ENCODE results near the gene HSD17B2. TPM values are rescaled to one million over a fixed set of nuclear protein-coding genes. Genes with fewer than 3 reads are reported as not detected.

HSD17B2 gene
- total RNA-seq, 1 experiment from 2014 or later, result not detected

DNA sequence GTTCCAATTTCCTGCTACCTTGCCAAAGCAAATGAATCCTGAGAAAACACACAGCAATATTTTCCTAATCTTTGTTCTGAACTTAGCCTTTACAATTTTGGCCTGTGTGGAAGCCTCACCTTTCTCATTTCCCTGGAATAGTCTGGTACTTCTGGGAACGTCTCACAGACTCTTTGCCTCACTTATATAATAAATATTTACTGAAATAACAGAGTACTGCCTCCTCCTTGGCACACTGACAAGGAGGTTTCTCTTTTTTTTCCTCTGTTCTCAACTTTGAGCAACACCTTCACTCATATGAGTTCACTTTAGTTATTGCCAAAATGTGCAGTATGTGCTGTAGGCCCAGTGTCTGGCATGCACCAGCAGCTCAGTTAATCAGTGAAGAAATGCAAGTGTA, 37.3 kb downstream of the HSD17B2 start:
- Histone ChIP-seq H3K9me2 (ENCODE audit: insufficient read depth) (no peaks in the 10 kb centered on the region), H4K20me1 (ENCODE audit: insufficient read depth) (no peaks in the 10 kb centered on the region), H3K4me1 (ENCODE audit: control insufficient read depth in 1 of 2, insufficient read depth in 2 of 2, low read length in 2 of 2) (peaks cover 0 to 6% of the 10 kb centered on the region in 2 experiments; a peak in 1 of 4 replicates), H2AFZ (ENCODE audit: low read depth, low read length, poor library complexity, severe bottlenecking) (no peak overlapping the region), H3K79me2 (ENCODE audit: insufficient read depth, low read length) (no peaks in the 10 kb centered on the region), H3K9ac (ENCODE audit: low read length) (no peak overlapping the region), H3K27ac (ENCODE audit: low read depth, low read length) (no peak overlapping the region), H3K36me3 (ENCODE audit: control insufficient read depth in 1 of 2, insufficient read depth in 2 of 2, low read length in 2 of 2) (no peaks in the 10 kb centered on the region), H3K9me3 (ENCODE audit: control insufficient read depth in 1 of 2, insufficient read depth in 1 of 2, low read depth in 1 of 2, low read length in 2 of 2) (no peaks in the 10 kb centered on the region; a peak in 1 of 4 replicates), H3K4me2 (ENCODE audit: low read length) (no peak overlapping the region), H3K27me3 (ENCODE audit: insufficient read depth, low read length) (peaks cover 40% of the 10 kb centered on the region; the same call in 1 of the 2 replicates), H3K4me3 (replicated peaks in 1 of 2; ENCODE audit: low read depth in 1 of 2, low read length in 2 of 2) (no peak overlapping the region)
- ChIA-PET CTCF (interaction anchor here (2.1 kb wide), 1 partner anchor 11 kb away, joined by 6 read pairs; no protein-coding TSS in a partner anchor), RAD21 (ENCODE audit: low non-redundant PET in 1 of 2, low total read pairs in 2 of 2, uncharacterized antibody in 2 of 2, unreplicated experiment in 2 of 2) (no interaction called here), POLR2A (no interaction called here)
- DNase-seq (ENCODE audit: low read depth, low spot score), result no peak
- intact Hi-C loops (cut with micrococcal nuclease), result no loop called here
- no peak for TF ChIP-seq SRF (IDR thresholded peaks at IDR 0.05; ENCODE audit: low read depth)
- no peak for TF ChIP-seq ZBTB33 (IDR thresholded peaks at IDR 0.05; ENCODE audit: extremely low read depth, insufficient replicate concordance, low read length)
- no peak for TF ChIP-seq SIN3A (IDR thresholded peaks at IDR 0.05; ENCODE audit: low read depth)
- no peak for TF ChIP-seq POLR2AphosphoS5 (IDR thresholded peaks at IDR 0.05; ENCODE audit: low read depth, low read length)
- TF ChIP-seq CBX3 (IDR thresholded peaks at IDR 0.05; ENCODE audit: low read depth), result no peak
- TF ChIP-seq ZFX (IDR thresholded peaks at IDR 0.05), result no peak
- TF ChIP-seq CEBPB (IDR thresholded peaks at IDR 0.05; ENCODE audit: low read depth), result no peak
- no peak for TF ChIP-seq EZH2 (IDR thresholded peaks at IDR 0.05)
- TF ChIP-seq, protein P1, sequence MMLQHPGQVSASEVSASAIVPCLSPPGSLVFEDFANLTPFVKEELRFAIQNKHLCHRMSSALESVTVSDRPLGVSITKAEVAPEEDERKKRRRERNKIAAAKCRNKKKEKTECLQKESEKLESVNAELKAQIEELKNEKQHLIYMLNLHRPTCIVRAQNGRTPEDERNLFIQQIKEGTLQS (IDR thresholded peaks at IDR 0.05), result no peak
- TF ChIP-seq EGR1 (IDR thresholded peaks at IDR 0.05; ENCODE audit: low read depth), result no peak
- TF ChIP-seq, protein P2, sequence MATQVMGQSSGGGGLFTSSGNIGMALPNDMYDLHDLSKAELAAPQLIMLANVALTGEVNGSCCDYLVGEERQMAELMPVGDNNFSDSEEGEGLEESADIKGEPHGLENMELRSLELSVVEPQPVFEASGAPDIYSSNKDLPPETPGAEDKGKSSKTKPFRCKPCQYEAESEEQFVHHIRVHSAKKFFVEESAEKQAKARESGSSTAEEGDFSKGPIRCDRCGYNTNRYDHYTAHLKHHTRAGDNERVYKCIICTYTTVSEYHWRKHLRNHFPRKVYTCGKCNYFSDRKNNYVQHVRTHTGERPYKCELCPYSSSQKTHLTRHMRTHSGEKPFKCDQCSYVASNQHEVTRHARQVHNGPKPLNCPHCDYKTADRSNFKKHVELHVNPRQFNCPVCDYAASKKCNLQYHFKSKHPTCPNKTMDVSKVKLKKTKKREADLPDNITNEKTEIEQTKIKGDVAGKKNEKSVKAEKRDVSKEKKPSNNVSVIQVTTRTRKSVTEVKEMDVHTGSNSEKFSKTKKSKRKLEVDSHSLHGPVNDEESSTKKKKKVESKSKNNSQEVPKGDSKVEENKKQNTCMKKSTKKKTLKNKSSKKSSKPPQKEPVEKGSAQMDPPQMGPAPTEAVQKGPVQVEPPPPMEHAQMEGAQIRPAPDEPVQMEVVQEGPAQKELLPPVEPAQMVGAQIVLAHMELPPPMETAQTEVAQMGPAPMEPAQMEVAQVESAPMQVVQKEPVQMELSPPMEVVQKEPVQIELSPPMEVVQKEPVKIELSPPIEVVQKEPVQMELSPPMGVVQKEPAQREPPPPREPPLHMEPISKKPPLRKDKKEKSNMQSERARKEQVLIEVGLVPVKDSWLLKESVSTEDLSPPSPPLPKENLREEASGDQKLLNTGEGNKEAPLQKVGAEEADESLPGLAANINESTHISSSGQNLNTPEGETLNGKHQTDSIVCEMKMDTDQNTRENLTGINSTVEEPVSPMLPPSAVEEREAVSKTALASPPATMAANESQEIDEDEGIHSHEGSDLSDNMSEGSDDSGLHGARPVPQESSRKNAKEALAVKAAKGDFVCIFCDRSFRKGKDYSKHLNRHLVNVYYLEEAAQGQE (IDR thresholded peaks at IDR 0.05; ENCODE audit: low read depth), result no peak
- TF ChIP-seq JUND (IDR thresholded peaks at IDR 0.05), result no peak
- no peak for TF ChIP-seq EZH2phosphoT487 (IDR thresholded peaks at IDR 0.05; ENCODE audit: borderline replicate concordance)
- TF ChIP-seq TCF7L2 (IDR thresholded peaks at IDR 0.05; ENCODE audit: borderline replicate concordance, extremely low read depth, insufficient read depth, insufficient read length), result no peak
- TF ChIP-seq, protein P3, sequence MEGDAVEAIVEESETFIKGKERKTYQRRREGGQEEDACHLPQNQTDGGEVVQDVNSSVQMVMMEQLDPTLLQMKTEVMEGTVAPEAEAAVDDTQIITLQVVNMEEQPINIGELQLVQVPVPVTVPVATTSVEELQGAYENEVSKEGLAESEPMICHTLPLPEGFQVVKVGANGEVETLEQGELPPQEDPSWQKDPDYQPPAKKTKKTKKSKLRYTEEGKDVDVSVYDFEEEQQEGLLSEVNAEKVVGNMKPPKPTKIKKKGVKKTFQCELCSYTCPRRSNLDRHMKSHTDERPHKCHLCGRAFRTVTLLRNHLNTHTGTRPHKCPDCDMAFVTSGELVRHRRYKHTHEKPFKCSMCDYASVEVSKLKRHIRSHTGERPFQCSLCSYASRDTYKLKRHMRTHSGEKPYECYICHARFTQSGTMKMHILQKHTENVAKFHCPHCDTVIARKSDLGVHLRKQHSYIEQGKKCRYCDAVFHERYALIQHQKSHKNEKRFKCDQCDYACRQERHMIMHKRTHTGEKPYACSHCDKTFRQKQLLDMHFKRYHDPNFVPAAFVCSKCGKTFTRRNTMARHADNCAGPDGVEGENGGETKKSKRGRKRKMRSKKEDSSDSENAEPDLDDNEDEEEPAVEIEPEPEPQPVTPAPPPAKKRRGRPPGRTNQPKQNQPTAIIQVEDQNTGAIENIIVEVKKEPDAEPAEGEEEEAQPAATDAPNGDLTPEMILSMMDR (IDR thresholded peaks at IDR 0.05 in 2 of 3, conservative IDR thresholded peaks at IDR 0.05 in 1 of 3; ENCODE audit: borderline replicate concordance in 1 of 3, insufficient read depth in 1 of 3, low read depth in 2 of 3, low read length in 2 of 3), result no peak
- ATAC-seq, result no peak
- no TSS peak for BruUV-seq (replicated peaks)
